Type B pancreatic cell (in vitro differentiated cells): ENCODE results near the gene VNN1. TPM values are rescaled to one million over a fixed set of nuclear protein-coding genes. Genes with fewer than 3 reads are reported as not detected.

Experiments used
- DNase-seq: peaks from one replicate; pipeline ENCODE4 v3.0.0; 2021; ENCODE audit warnings: mixed read lengths; ENCODE audit not compliant: unreplicated experiment; ENCODE audit errors: extremely low spot score
- H3K27ac Mint-ChIP-seq: 2 replicates; pipeline ENCODE4 v1.8.0; 2021; ENCODE audit warnings: mild to moderate bottlenecking, mixed read lengths
- H3K27me3 Mint-ChIP-seq: 2 replicates; pipeline ENCODE4 v1.8.0; 2021; ENCODE audit warnings: mixed read lengths
- H3K36me3 Mint-ChIP-seq: 2 replicates; pipeline ENCODE4 v1.8.0; 2021; ENCODE audit warnings: mixed read lengths
- H3K4me1 Mint-ChIP-seq: one replicate; pipeline ENCODE4 v1.8.0; 2021; ENCODE audit warnings: mixed read lengths; ENCODE audit not compliant: unreplicated experiment
- H3K4me3 Mint-ChIP-seq: 2 replicates; pipeline ENCODE4 v1.8.0; 2021; ENCODE audit warnings: mild to moderate bottlenecking, mixed read lengths
- H3K9me3 Mint-ChIP-seq: 2 replicates; pipeline ENCODE4 v1.8.0; 2021; ENCODE audit warnings: mixed read lengths
- CTCF ChIP-seq: fragments of 200-600 bp; sonication (generic); conservative IDR thresholded peaks from 2 replicates; pipeline ENCODE4 v1.5.0; 2021; ENCODE audit warnings: antibody characterized with exemption, mild to moderate bottlenecking
- total RNA-seq: library from RNA; stranded (reverse); gene quantifications from 2 replicates; pipeline ENCODE4 v1.2.1, GENCODE V29; 2021; ENCODE audit warnings: low replicate concordance

The VNN1 gene
- total RNA-seq, 1 donor from 2014 or later: 1.3 TPM

GRCh38 chr6:132733814-132734213 lies 20.0 kb upstream of the VNN1 start:
- no peaks in the 10 kb centered on the region for H3K27me3 Mint-ChIP-seq
- DNase-seq: no peak
- no peaks in the 10 kb centered on the region for H3K4me1 Mint-ChIP-seq
- TF ChIP-seq CTCF: no peak
- no peaks in the 10 kb centered on the region for H3K9me3 Mint-ChIP-seq
- H3K27ac Mint-ChIP-seq: no peak overlapping the region
- no peaks in the 10 kb centered on the region for H3K36me3 Mint-ChIP-seq
- no peak overlapping the region for H3K4me3 Mint-ChIP-seq

GRCh38 chr6:132733283-132733682 lies 19.4 kb upstream of the VNN1 start:
- Mint-ChIP-seq H3K27me3 (no peaks in the 10 kb centered on the region), H3K9me3 (no peaks in the 10 kb centered on the region), H3K4me3 (no peak overlapping the region), H3K27ac (no peak overlapping the region), H3K36me3 (no peaks in the 10 kb centered on the region), H3K4me1 (no peaks in the 10 kb centered on the region)
- no peak for TF ChIP-seq CTCF
- no peak for DNase-seq

GRCh38 chr6:132731086-132731485 lies 17.2 kb upstream of the VNN1 start:
- no peak for TF ChIP-seq CTCF
- Mint-ChIP-seq H3K4me1 (no peaks in the 10 kb centered on the region), H3K27ac (no peak overlapping the region), H3K9me3 (no peaks in the 10 kb centered on the region), H3K36me3 (no peaks in the 10 kb centered on the region), H3K4me3 (no peak overlapping the region), H3K27me3 (no peaks in the 10 kb centered on the region)
- no peak for DNase-seq

GRCh38 chr6:132730560-132730959 lies 16.7 kb upstream of the VNN1 start:
- H3K36me3 Mint-ChIP-seq: no peaks in the 10 kb centered on the region
- H3K4me3 Mint-ChIP-seq: no peak overlapping the region
- no peaks in the 10 kb centered on the region for H3K9me3 Mint-ChIP-seq
- TF ChIP-seq CTCF: no peak
- DNase-seq: no peak
- no peaks in the 10 kb centered on the region for H3K27me3 Mint-ChIP-seq
- H3K27ac Mint-ChIP-seq: no peak overlapping the region
- no peaks in the 10 kb centered on the region for H3K4me1 Mint-ChIP-seq

- Mint-ChIP-seq H3K36me3 (no peaks in the 10 kb centered on the region), H3K4me1 (peaks cover 7% of the 10 kb centered on the region), H3K27ac (no peak overlapping the region), H3K4me3 (no peak overlapping the region), H3K9me3 (no peaks in the 10 kb centered on the region), H3K27me3 (no peaks in the 10 kb centered on the region)
- peak; percentile 48 for TF ChIP-seq CTCF
- DNase-seq: no peak
Observed at GRCh38 chr6:132728616-132729015, 14.8 kb upstream of the VNN1 start.

GRCh38 chr6:132726608-132726975 lies 12.7 kb upstream of the VNN1 start:
- no peak for TF ChIP-seq CTCF
- Mint-ChIP-seq H3K9me3 (no peaks in the 10 kb centered on the region), H3K27ac (no peak overlapping the region)

More at GRCh38 chr6:132726608-132726975, 12.7 kb upstream of the VNN1 start:
- H3K4me3 Mint-ChIP-seq: no peak overlapping the region
- peaks cover 7% of the 10 kb centered on the region for H3K4me1 Mint-ChIP-seq
- no peaks in the 10 kb centered on the region for H3K36me3 Mint-ChIP-seq
- no peak for DNase-seq
- no peaks in the 10 kb centered on the region for H3K27me3 Mint-ChIP-seq
